Heart left ventricle (tissue), 16 donors: ENCODE data around the gene FBN1. TPM values are rescaled to one million over a fixed set of nuclear protein-coding genes. Genes with fewer than 3 reads are reported as not detected.

ENCODE experiments used
- ATAC-seq, 4 donors: fragments of 200-7000 bp; cut with Tn5 transposase; one replicate each; pipeline ENCODE4 v1.9.1; 2020 to 2022; ENCODE audit warnings: moderate library complexity in 4 of 4, mild to moderate bottlenecking in 3 of 4, moderate number of reproducible peaks in 1 of 4
- DNase-seq, 5 donors: peaks; one replicate each; pipeline ENCODE4 v3.0.0-alpha.2; 2020
- H3K27ac ChIP-seq, 12 donors: fragments of 200-600 bp; sonication (generic) in 4 of 12; one replicate each; pipeline versions ENCODE4 v1.5.0 to v1.8.0; 2016 to 2022; ENCODE audit warnings: mild to moderate bottlenecking in 2 of 12
- H3K27me3 ChIP-seq, 9 donors: fragments of 200-600 bp; sonication (generic) in 2 of 9; one replicate each; pipeline versions ENCODE4 v1.5.1 to v1.8.0; 2016 to 2022; ENCODE audit warnings: mild to moderate bottlenecking in 3 of 9
- H3K36me3 ChIP-seq, 9 donors: fragments of 200-600 bp; sonication (generic) in 2 of 9; one replicate each; pipeline versions ENCODE4 v1.5.0 to v1.8.0; 2018 to 2022; ENCODE audit warnings: mild to moderate bottlenecking in 2 of 9
- H3K4me1 ChIP-seq, 12 donors: fragments of 200-600 bp; sonication (generic) in 4 of 12; one replicate each; pipeline versions ENCODE4 v1.5.0 to v1.8.0; 2016 to 2022; ENCODE audit warnings: mild to moderate bottlenecking in 3 of 12
- H3K4me3 ChIP-seq, 12 donors: fragments of 200-600 bp; sonication (generic) in 4 of 12; one replicate each; pipeline versions ENCODE4 v1.5.0 to v1.8.0; 2017 to 2022; ENCODE audit warnings: mild to moderate bottlenecking in 9 of 12, moderate library complexity in 4 of 12
- H3K9me3 ChIP-seq, 12 donors: fragments of 200-600 bp; sonication (generic) in 4 of 12; one replicate each; pipeline versions ENCODE4 v1.5.0 to v1.8.0; 2016 to 2022; ENCODE audit warnings: mild to moderate bottlenecking in 1 of 12
- CTCF ChIP-seq, 12 donors: fragments of 200-600 bp; sonication (generic) in 4 of 12; IDR thresholded peaks; one replicate each; pipeline versions ENCODE4 v1.5.0 to v1.8.0; 2018 to 2022; ENCODE audit warnings: antibody characterized with exemption in 12 of 12, mild to moderate bottlenecking in 5 of 12
- POLR2A ChIP-seq, 2 donors: fragments of 450-650 bp; IDR thresholded peaks; one replicate each; pipeline ENCODE4 v1.6.1; 2017; ENCODE audit warnings: antibody characterized with exemption in 2 of 2, mild to moderate bottlenecking in 2 of 2, moderate library complexity in 2 of 2
- WGBS, 4 donors: extraction: QIAGEN DNeasy Blood & Tissue Kit in 2 of 4; methylation state at CpG; one replicate each; pipeline versions ENCODE4 v1.1.5 to v1.1.7; 2013 to 2018; 5-methylcytosine and 5-hydroxymethylcytosine counted together
- intact Hi-C, 10 donors: fragments of 100-400 bp; cut with DNase I; formaldehyde crosslinking; loops; one replicate each; pipeline versions ENCODE4 v1.11.1 to v1.14.2; 2022
- polyA plus RNA-seq, 2 donors: library from polyadenylated mRNA; stranded (reverse); fragments of 200-250 nt; gene quantifications; one replicate each; pipeline ENCODE4 v1.2.3, GENCODE V29; 2013
- total RNA-seq, 9 donors: library from RNA; depleted of rRNA in 2 of 9; stranded (reverse); fragments of >200 nt in 2 of 9; fragmentation: NEBNext Ultra II Directional in 3 of 9; extraction: Animal tissue kit (Norgen Biotek cat#: 25700) in 3 of 9; gene quantifications; one replicate each; pipeline versions ENCODE4 v1.1.0 to v1.2.4, GENCODE V29; 2016 to 2023
- donor health status: ischemic (EF 13 %, LVEDD 7.1; RV severe dilation, severe dysfunction).
- donor health status: healthy with polysubstance abuse.
- donor health status: DM: no; HTN: yes; CAD: no.
- donor health status: DM: no; HTN: no; CAD: no.
- donor health status: ischemic (EF 25% LVEDD 6.9; RV normal size, moderate dysfunction).
- donor health status: ischemic (EF 25% LVEDD 5.7; RV mildly dilated, moderate dysfunction).
- donor health status: healthy.
- donor health status: DM: yes; HTN: yes; CAD: no.
- donor health status: ischemic (EF 35%, LVEDD 5.7; RV mildly dilated, moderate dysfunction).
- donor health status: nonischemic (EF 11% LVEDD 7.7; RV severe dilation, severe dysfunction).
- donor health status: DM: yes; HTN: yes; CAD: no.
- donor health status: PGD.
- donor health status: ischemic (EF 29% LVEDD 5.4; RV normal size, mild dysfunction).
- donor health status: nonischemic (EF 23%, LVEDD 6.1; RV moderate dilation, normal function).

The FBN1 gene
- total and polyA plus RNA-seq, 11 donors: 5.7 to 115 (median 31.4) TPM

- intact Hi-C loops: no loop called here
- Histone ChIP-seq H3K36me3 (peaks cover 0 to 50% (median 14%) of the 10 kb centered on the region in 9 donors), H3K27me3 (no peaks in the 10 kb centered on the region), H3K4me1 (peaks cover 0 to 38% (median 4%) of the 10 kb centered on the region in 12 donors), H3K4me3 (no peak overlapping the region), H3K9me3 (no peaks in the 10 kb centered on the region), H3K27ac (no peak overlapping the region)
- 36 to 93% (median 90%) methylated on average over 1 of the region's 1 CpG for WGBS, 4 donors
- TF ChIP-seq POLR2A (IDR thresholded peaks at IDR 0.05) (no peak), CTCF (IDR thresholded peaks at IDR 0.05) (no peak)
- ATAC-seq: no peak
- DNase-seq: no peak
These were observed 52.6 kb downstream of the FBN1 start for GRCh38 chr15:48592933-48593332.

GRCh38 chr15:48592221-48592731, 53.2 kb downstream of the FBN1 start:
- peak in 3 of 4 donors; percentile 32 to 68 (median 61) for ATAC-seq
- WGBS, 4 donors: 55 to 69% (median 65%) methylated on average over 2 of the region's 2 CpGs

GRCh38 chr15:48590723-48591122, 54.8 kb downstream of the FBN1 start:
- Histone ChIP-seq H3K27me3 (no peaks in the 10 kb centered on the region), H3K9me3 (no peaks in the 10 kb centered on the region), H3K36me3 (peaks cover 0 to 28% (median 5%) of the 10 kb centered on the region in 9 donors), H3K4me1 (peaks cover 0 to 42% (median 4%) of the 10 kb centered on the region in 12 donors), H3K27ac (no peak overlapping the region), H3K4me3 (no peak overlapping the region)
- peak in 3 of 4 donors; percentile 29 to 60 (median 59) for ATAC-seq
- WGBS, 4 donors: 0 to 9% (median 6%) methylated on average over 1 of the region's 1 CpG
- no peak for DNase-seq
- TF ChIP-seq CTCF (IDR thresholded peaks at IDR 0.05) (no peak), POLR2A (IDR thresholded peaks at IDR 0.05) (no peak)
- intact Hi-C loops: no loop called here

More at GRCh38 chr15:48592221-48592731, 53.2 kb downstream of the FBN1 start:
- Histone ChIP-seq H3K4me3 (no peak overlapping the region), H3K27me3 (no peaks in the 10 kb centered on the region), H3K9me3 (no peaks in the 10 kb centered on the region), H3K4me1 (peaks cover 0 to 38% (median 4%) of the 10 kb centered on the region in 12 donors), H3K36me3 (peaks cover 0 to 44% (median 14%) of the 10 kb centered on the region in 9 donors), H3K27ac (no peak overlapping the region)
- DNase-seq: no peak
- intact Hi-C loops: no loop called here
- TF ChIP-seq POLR2A (IDR thresholded peaks at IDR 0.05): no peak
- no peak for TF ChIP-seq CTCF (IDR thresholded peaks at IDR 0.05)

- Histone ChIP-seq H3K27ac (no peak overlapping the region), H3K9me3 (no peaks in the 10 kb centered on the region), H3K27me3 (no peaks in the 10 kb centered on the region), H3K36me3 (no peaks in the 10 kb centered on the region), H3K4me1 (peaks cover 0 to 71% (median 11%) of the 10 kb centered on the region in 12 donors), H3K4me3 (no peak overlapping the region)
- TF ChIP-seq POLR2A (IDR thresholded peaks at IDR 0.05): no peak
- TF ChIP-seq CTCF (IDR thresholded peaks at IDR 0.05): no peak
- intact Hi-C loops: loop anchor here in 2 of 10 donors (10.0 kb wide), 1 partner anchor 60 kb away; the partner anchor contains the start of gene FBN1 (in 2 of the 2)
- WGBS, 4 donors: 75 to 80% (median 78%) methylated on average over 6 of the region's 6 CpGs
- no peak for ATAC-seq
- DNase-seq: no peak
These were observed 60.5 kb downstream of the FBN1 start for GRCh38 chr15:48584812-48585563.
